ENCODE results near the gene RCVRN. TPM values are rescaled to one million over a fixed set of nuclear protein-coding genes. Genes with fewer than 3 reads are reported as not detected.
"Not testable (repeated sequence)": the region's sequence is repeated elsewhere in the genome, so short reads cannot be mapped to it uniquely, and the experiment has no call there.

The RCVRN gene
- total RNA-seq, 1 donor from 2014 or later, result not detected

GRCh38 chr17:9925457-9925856 lies 20.4 kb upstream of the RCVRN start:
- peaks cover 7% of the 10 kb centered on the region for H3K27me3 Mint-ChIP-seq (ENCODE audit: unreplicated experiment)
- TF ChIP-seq CTCF (IDR thresholded peaks at IDR 0.05; ENCODE audit: partially characterized antibody, unreplicated experiment), result no peak
- no peak overlapping the region for H3K27ac Mint-ChIP-seq (ENCODE audit: unreplicated experiment)

DNA sequence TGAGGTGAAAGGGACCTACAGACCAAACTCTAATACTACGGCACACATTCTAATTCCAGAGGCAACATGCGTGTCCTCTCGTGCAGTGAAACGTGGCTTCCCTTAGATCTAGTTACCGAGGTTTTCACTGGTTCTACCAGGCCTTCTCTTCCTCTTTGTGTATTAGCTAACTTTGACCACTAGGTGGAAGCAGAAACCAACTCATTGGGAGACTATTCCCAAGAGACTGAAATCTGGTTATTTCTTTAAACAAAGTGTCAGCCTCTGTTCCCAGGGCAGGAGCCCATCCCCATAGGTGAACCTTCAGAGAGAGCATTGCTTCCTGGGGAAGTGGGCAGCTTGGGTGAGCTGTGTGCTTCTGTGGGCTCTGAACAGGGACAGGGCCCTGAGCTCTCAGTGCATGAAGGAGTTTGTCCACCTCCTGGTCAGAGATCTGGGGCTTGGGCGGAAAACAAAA lies 19.7 kb upstream of the RCVRN start:
- H3K9me3 Mint-ChIP-seq (ENCODE audit: unreplicated experiment), result peaks cover 2% of the 10 kb centered on the region
- no peak overlapping the region for H3K27ac Mint-ChIP-seq (ENCODE audit: unreplicated experiment)
- no peak overlapping the region for H3K4me3 Mint-ChIP-seq (ENCODE audit: unreplicated experiment)
- no peak for DNase-seq
- H3K4me1 Mint-ChIP-seq (ENCODE audit: low read depth, unreplicated experiment), result peaks cover 1% of the 10 kb centered on the region
- H3K27me3 Mint-ChIP-seq (ENCODE audit: unreplicated experiment), result peaks cover 5% of the 10 kb centered on the region
- TF ChIP-seq CTCF (IDR thresholded peaks at IDR 0.05; ENCODE audit: partially characterized antibody, unreplicated experiment), result peak; percentile 97
- H3K36me3 Mint-ChIP-seq (ENCODE audit: unreplicated experiment), result no peaks in the 10 kb centered on the region

More at GRCh38 chr17:9925457-9925856, 20.4 kb upstream of the RCVRN start:
- peaks cover 1% of the 10 kb centered on the region for H3K4me1 Mint-ChIP-seq (ENCODE audit: low read depth, unreplicated experiment)
- H3K9me3 Mint-ChIP-seq (ENCODE audit: unreplicated experiment), result peaks cover 2% of the 10 kb centered on the region
- H3K36me3 Mint-ChIP-seq (ENCODE audit: unreplicated experiment), result no peaks in the 10 kb centered on the region
- no peak overlapping the region for H3K4me3 Mint-ChIP-seq (ENCODE audit: unreplicated experiment)
- DNase-seq, result no peak

GRCh38 chr17:9922012-9922848 lies 17.2 kb upstream of the RCVRN start:
- no peak overlapping the region for H3K27ac Mint-ChIP-seq (ENCODE audit: unreplicated experiment)
- no peaks in the 10 kb centered on the region for H3K36me3 Mint-ChIP-seq (ENCODE audit: unreplicated experiment)
- peaks cover 5% of the 10 kb centered on the region for H3K9me3 Mint-ChIP-seq (ENCODE audit: unreplicated experiment)
- H3K4me3 Mint-ChIP-seq (ENCODE audit: unreplicated experiment), result no peak overlapping the region
- H3K4me1 Mint-ChIP-seq (ENCODE audit: low read depth, unreplicated experiment), result peaks cover 1% of the 10 kb centered on the region
- H3K27me3 Mint-ChIP-seq (ENCODE audit: unreplicated experiment), result peaks cover 7% of the 10 kb centered on the region
- DNase-seq, result no peak
- TF ChIP-seq CTCF (IDR thresholded peaks at IDR 0.05; ENCODE audit: partially characterized antibody, unreplicated experiment), result no peak

- not testable (repeated sequence) for H3K27me3 Mint-ChIP-seq (ENCODE audit: unreplicated experiment); H3K9me3 Mint-ChIP-seq (ENCODE audit: unreplicated experiment); H3K4me1 Mint-ChIP-seq (ENCODE audit: low read depth, unreplicated experiment); H3K4me3 Mint-ChIP-seq (ENCODE audit: unreplicated experiment); H3K27ac Mint-ChIP-seq (ENCODE audit: unreplicated experiment); DNase-seq; H3K36me3 Mint-ChIP-seq (ENCODE audit: unreplicated experiment)
Measured at GRCh38 chr17:9921216-9921615, 16.1 kb upstream of the RCVRN start.

GRCh38 chr17:9918804-9919352 lies 13.8 kb upstream of the RCVRN start:
- DNase-seq, result no peak
- Mint-ChIP-seq H3K4me3 (ENCODE audit: unreplicated experiment) (no peak overlapping the region), H3K27ac (ENCODE audit: unreplicated experiment) (no peak overlapping the region), H3K27me3 (ENCODE audit: unreplicated experiment) (peaks cover 10% of the 10 kb centered on the region), H3K4me1 (ENCODE audit: low read depth, unreplicated experiment) (no peaks in the 10 kb centered on the region), H3K9me3 (ENCODE audit: unreplicated experiment) (peaks cover 10% of the 10 kb centered on the region), H3K36me3 (ENCODE audit: unreplicated experiment) (peaks cover 7% of the 10 kb centered on the region)
- no peak for TF ChIP-seq CTCF (IDR thresholded peaks at IDR 0.05; ENCODE audit: partially characterized antibody, unreplicated experiment)
